Measurements from ENCODE around the gene CASK. TPM values are rescaled to one million over a fixed set of nuclear protein-coding genes. Genes with fewer than 3 reads are reported as not detected.

The CASK gene
- polyA plus RNA-seq, 1 donor from 2014 or later, result 58.3 TPM

GRCh38 chrX:41718481-41719235, 204.7 kb downstream of the CASK start:
- Histone ChIP-seq H3K4me3 (ENCODE audit: low read length) (no peak overlapping the region), H3K9ac (ENCODE audit: low read length) (no peak overlapping the region), H3K9me2 (ENCODE audit: insufficient read depth, low read length) (no peaks in the 10 kb centered on the region), H3K27me3 (ENCODE audit: insufficient read depth, low read depth, low read length) (no peaks in the 10 kb centered on the region), H3K27ac (ENCODE audit: low read length) (peak overlapping the region; percentile 28), H2AFZ (ENCODE audit: low read depth, low read length) (no peak overlapping the region), H3F3A (ENCODE audit: insufficient read depth, low read length, poor library complexity, severe bottlenecking) (no peaks in the 10 kb centered on the region), H3K4me2 (ENCODE audit: low read length) (no peak overlapping the region), H4K20me1 (ENCODE audit: insufficient read depth) (no peaks in the 10 kb centered on the region), H3K36me3 (ENCODE audit: insufficient read depth, low read length) (no peaks in the 10 kb centered on the region), H3K79me2 (replicated peaks; ENCODE audit: insufficient read depth, low read length) (no peaks in the 10 kb centered on the region), H3K9me3 (ENCODE audit: low read length) (no peaks in the 10 kb centered on the region)
- no peak for TF ChIP-seq RAD21 (conservative IDR thresholded peaks at IDR 0.05)
- TF ChIP-seq SMC3 (conservative IDR thresholded peaks at IDR 0.05; ENCODE audit: poor library complexity), result no peak

GRCh38 chrX:41716767-41717473, 206.4 kb downstream of the CASK start:
- Histone ChIP-seq H4K20me1 (ENCODE audit: insufficient read depth) (no peaks in the 10 kb centered on the region), H3K27ac (ENCODE audit: low read length) (no peak overlapping the region), H3K9ac (ENCODE audit: low read length) (no peak overlapping the region), H3F3A (ENCODE audit: insufficient read depth, low read length, poor library complexity, severe bottlenecking) (no peaks in the 10 kb centered on the region), H2AFZ (ENCODE audit: low read depth, low read length) (no peak overlapping the region), H3K36me3 (ENCODE audit: insufficient read depth, low read length) (no peaks in the 10 kb centered on the region), H3K27me3 (ENCODE audit: insufficient read depth, low read depth, low read length) (no peaks in the 10 kb centered on the region), H3K9me2 (ENCODE audit: insufficient read depth, low read length) (no peaks in the 10 kb centered on the region), H3K4me2 (ENCODE audit: low read length) (no peak overlapping the region), H3K79me2 (replicated peaks; ENCODE audit: insufficient read depth, low read length) (no peaks in the 10 kb centered on the region), H3K4me3 (ENCODE audit: low read length) (no peak overlapping the region), H3K9me3 (ENCODE audit: low read length) (no peaks in the 10 kb centered on the region)
- TF ChIP-seq MXI1 (conservative IDR thresholded peaks at IDR 0.05; ENCODE audit: poor library complexity, severe bottlenecking), result no peak
- TF ChIP-seq RAD21 (conservative IDR thresholded peaks at IDR 0.05), result no peak
- no peak for TF ChIP-seq EP300 (conservative IDR thresholded peaks at IDR 0.05; ENCODE audit: poor library complexity, severe bottlenecking)
- TF ChIP-seq TAF1 (IDR thresholded peaks at IDR 0.05; ENCODE audit: low read depth), result no peak
- TF ChIP-seq REST (IDR thresholded peaks at IDR 0.05; ENCODE audit: borderline replicate concordance), result no peak
- no peak for TF ChIP-seq EZH2 (IDR thresholded peaks at IDR 0.05; ENCODE audit: borderline replicate concordance, insufficient read depth, low read length, poor library complexity, severe bottlenecking)
- TF ChIP-seq POLR2AphosphoS5 (IDR thresholded peaks at IDR 0.05), result no peak
- TF ChIP-seq CTCF (IDR thresholded peaks at IDR 0.05; ENCODE audit: poor library complexity, severe bottlenecking), result no peak
- no peak for TF ChIP-seq SMC3 (conservative IDR thresholded peaks at IDR 0.05; ENCODE audit: poor library complexity)
